ENCODE results near the gene RNF112.

GRCh38 chr17:19383681-19384470 lies 27.2 kb upstream of the RNF112 start:
- TF ChIP-seq CTCF (IDR thresholded peaks at IDR 0.05 in 8 of 11, conservative IDR thresholded peaks at IDR 0.05 in 3 of 11) (no peak), POLR2A (IDR thresholded peaks at IDR 0.05) (no peak), POLR2AphosphoS5 (IDR thresholded peaks at IDR 0.05) (no peak)
